Memory B cell (primary cell): Measurements from ENCODE around the gene IBA57.

ENCODE experiments used
- ATAC-seq: fragments of 150-1000 bp; cut with Tn5 transposase; 2 replicates; pipeline ENCODE4 v1.10.0; 2021; ENCODE audit warnings: low read depth, mild to moderate bottlenecking, moderate library complexity
- DNase-seq, 2 donors: peaks; one replicate each; pipeline ENCODE4 v3.0.0; 2022; ENCODE audit warnings: low spot score in 2 of 2
- H3K27ac Mint-ChIP-seq: one replicate; pipeline ENCODE4 v1.8.0; 2022; ENCODE audit warnings: mild to moderate bottlenecking, moderate library complexity, mixed read lengths
- H3K27me3 Mint-ChIP-seq: one replicate; pipeline ENCODE4 v1.8.0; 2022; ENCODE audit warnings: mixed read lengths
- H3K36me3 Mint-ChIP-seq: one replicate; pipeline ENCODE4 v1.8.0; 2022; ENCODE audit warnings: mild to moderate bottlenecking, mixed read lengths
- H3K4me1 Mint-ChIP-seq: one replicate; pipeline ENCODE4 v1.8.0; 2022; ENCODE audit warnings: mixed read lengths
- H3K4me3 Mint-ChIP-seq: one replicate; pipeline ENCODE4 v1.8.0; 2022; ENCODE audit warnings: mild to moderate bottlenecking, moderate library complexity, mixed read lengths
- H3K9me3 Mint-ChIP-seq: one replicate; pipeline ENCODE4 v1.8.0; 2022; ENCODE audit warnings: mixed read lengths

The IBA57 gene

GRCh38 chr1:228148935-228149405, 16.6 kb upstream of the IBA57 start:
- H3K36me3 Mint-ChIP-seq: peaks cover 3% of the 10 kb centered on the region
- no peak for ATAC-seq
- no peaks in the 10 kb centered on the region for H3K27me3 Mint-ChIP-seq
- H3K4me3 Mint-ChIP-seq: no peak overlapping the region
- no peak overlapping the region for H3K27ac Mint-ChIP-seq
- H3K9me3 Mint-ChIP-seq: no peaks in the 10 kb centered on the region
- peaks cover 6% of the 10 kb centered on the region for H3K4me1 Mint-ChIP-seq
- DNase-seq: no peak

DNA sequence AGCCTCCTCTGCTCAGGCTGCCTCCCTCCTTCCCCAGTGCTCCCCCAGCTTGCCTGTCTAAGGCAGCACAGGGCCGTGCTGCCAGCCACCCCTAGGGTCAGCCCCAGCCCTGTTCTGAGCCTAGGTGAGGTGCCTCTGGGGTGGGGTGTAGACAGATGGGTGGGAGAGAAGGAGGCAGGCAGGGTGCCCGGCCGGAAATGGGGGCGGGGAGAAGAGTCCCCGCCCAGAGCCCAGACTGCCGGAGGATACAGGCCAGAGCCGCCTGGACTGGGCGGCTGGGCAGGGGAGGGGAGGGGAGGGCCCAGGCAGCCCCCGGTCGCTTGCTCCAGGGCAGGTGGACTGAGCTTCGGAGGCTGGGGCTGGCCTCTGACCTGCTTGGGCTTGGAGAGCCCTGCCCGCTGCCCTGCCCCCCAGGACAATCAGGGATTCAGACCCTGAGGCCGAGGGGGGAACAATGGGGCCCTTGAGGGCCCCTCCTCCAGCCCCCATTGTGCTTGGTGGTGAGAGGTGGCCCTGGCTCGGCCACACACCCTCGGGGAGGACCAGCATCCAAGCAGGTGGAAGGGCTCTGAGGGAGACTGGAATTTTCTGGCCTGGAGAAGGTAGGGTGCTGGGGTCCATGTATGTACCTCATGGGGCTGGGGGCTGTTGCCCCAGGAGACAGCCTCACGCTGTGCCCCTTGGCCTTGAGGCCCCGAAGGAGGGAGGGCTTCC, 16.0 kb upstream of the IBA57 start, which contains the start of gene GJC2:
Gene GJC2, plus strand, starts transcription at position 525 of the 714 bp plus-strand sequence. CDS start 7,829 bp downstream, outside the sequence.
- peak; percentile 22 for ATAC-seq

GRCh38 chr1:228150120-228150460, 15.5 kb upstream of the IBA57 start:
- Mint-ChIP-seq H3K4me1 (peaks cover 4% of the 10 kb centered on the region), H3K27ac (no peak overlapping the region), H3K27me3 (no peaks in the 10 kb centered on the region), H3K9me3 (no peaks in the 10 kb centered on the region), H3K4me3 (no peak overlapping the region), H3K36me3 (peaks cover 2% of the 10 kb centered on the region)
- ATAC-seq (peak; percentile 14), DNase-seq (no peak)

More for the DNA sequence above, 16.0 kb upstream of the IBA57 start, which contains the start of gene GJC2:
- H3K9me3 Mint-ChIP-seq: no peaks in the 10 kb centered on the region
- no peaks in the 10 kb centered on the region for H3K27me3 Mint-ChIP-seq
- peaks cover 3% of the 10 kb centered on the region for H3K36me3 Mint-ChIP-seq
- H3K4me1 Mint-ChIP-seq: peaks cover 4% of the 10 kb centered on the region
- no peak within 1 kb of the TSS for H3K4me3 Mint-ChIP-seq
- DNase-seq: no peak
- H3K27ac Mint-ChIP-seq: no peak within 1 kb of the TSS

GRCh38 chr1:228150461-228151179, 15.0 kb upstream of the IBA57 start:
- DNase-seq (no peak), ATAC-seq (no peak)
- no peaks in the 10 kb centered on the region for H3K27me3 Mint-ChIP-seq
- no peaks in the 10 kb centered on the region for H3K9me3 Mint-ChIP-seq
- peaks cover 4% of the 10 kb centered on the region for H3K4me1 Mint-ChIP-seq
- H3K36me3 Mint-ChIP-seq: peaks cover 2% of the 10 kb centered on the region
- H3K4me3 Mint-ChIP-seq: no peak overlapping the region
- no peak overlapping the region for H3K27ac Mint-ChIP-seq

- peaks cover 4% of the 10 kb centered on the region for H3K4me1 Mint-ChIP-seq
- H3K27me3 Mint-ChIP-seq: peaks cover 2% of the 10 kb centered on the region
- ATAC-seq (no peak), DNase-seq (no peak)
- peaks cover 2% of the 10 kb centered on the region for H3K36me3 Mint-ChIP-seq
- no peaks in the 10 kb centered on the region for H3K9me3 Mint-ChIP-seq
- H3K4me3 Mint-ChIP-seq: no peak overlapping the region
- H3K27ac Mint-ChIP-seq: no peak overlapping the region
These were observed 14.3 kb upstream of the IBA57 start for GRCh38 chr1:228151180-228151925.

- no peak for DNase-seq
- Mint-ChIP-seq H3K36me3 (peaks cover 2% of the 10 kb centered on the region), H3K4me1 (peaks cover 4% of the 10 kb centered on the region), H3K27ac (peak overlapping the region; percentile 5), H3K4me3 (no peak overlapping the region), H3K9me3 (no peaks in the 10 kb centered on the region), H3K27me3 (peaks cover 3% of the 10 kb centered on the region)
- ATAC-seq: no peak
These were observed 13.3 kb upstream of the IBA57 start for GRCh38 chr1:228152097-228152917.

DNA sequence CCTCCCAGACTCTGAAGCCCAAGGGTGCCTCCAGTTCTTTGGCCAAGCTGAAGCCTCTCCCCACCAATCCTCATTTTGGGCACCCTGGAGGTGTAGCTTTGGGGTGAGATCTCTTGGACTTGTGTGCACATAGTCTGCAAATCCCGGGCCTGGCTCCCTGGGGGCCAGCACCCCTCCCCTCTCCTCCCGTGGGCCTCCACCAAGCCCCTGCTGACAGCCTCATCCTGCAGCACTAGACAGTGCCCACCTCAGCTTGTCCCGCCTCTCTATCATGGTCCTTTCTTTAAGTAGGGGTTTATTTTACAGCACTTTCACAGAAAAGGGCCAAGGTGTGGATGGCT, 12.7 kb upstream of the IBA57 start:
- DNase-seq (no peak), ATAC-seq (no peak)
- peaks cover 2% of the 10 kb centered on the region for H3K36me3 Mint-ChIP-seq
- peaks cover 3% of the 10 kb centered on the region for H3K27me3 Mint-ChIP-seq
- no peaks in the 10 kb centered on the region for H3K9me3 Mint-ChIP-seq
- H3K4me3 Mint-ChIP-seq: no peak overlapping the region
- H3K27ac Mint-ChIP-seq: peak overlapping the region; percentile 5
- peaks cover 4% of the 10 kb centered on the region for H3K4me1 Mint-ChIP-seq

DNA sequence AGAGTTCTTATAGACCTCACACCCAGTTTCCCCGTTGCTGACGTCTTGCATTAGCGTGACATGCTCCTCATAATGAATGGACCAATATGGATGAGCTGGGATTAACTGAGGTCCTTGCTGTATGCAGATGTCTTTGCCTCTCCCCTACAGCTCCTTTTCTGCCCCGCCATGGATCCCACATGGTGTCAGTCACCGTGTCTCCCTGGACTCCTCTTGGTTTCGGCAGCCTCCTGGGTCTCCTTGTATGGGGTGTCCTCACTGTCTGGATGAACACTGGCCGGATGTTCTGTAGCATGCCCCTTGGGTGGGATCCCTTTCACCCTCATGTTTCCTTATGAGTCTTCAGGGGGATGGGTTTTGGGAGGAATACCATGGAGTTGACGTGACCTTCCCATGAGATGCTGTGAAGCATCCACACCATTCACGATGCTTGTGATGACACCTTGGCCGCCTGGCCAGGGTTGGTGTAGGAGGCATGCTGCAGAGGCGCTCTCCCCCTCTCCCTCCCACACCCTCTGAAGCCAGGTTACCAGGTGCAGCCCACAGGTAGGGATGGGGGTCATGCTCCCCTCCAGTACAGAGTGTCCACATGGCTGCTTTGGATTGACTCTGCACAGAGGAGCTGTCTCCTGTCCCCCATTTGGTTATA, 11.5 kb upstream of the IBA57 start:
- Mint-ChIP-seq H3K4me3 (no peak overlapping the region), H3K27ac (no peak overlapping the region)
- ATAC-seq: no peak

GRCh38 chr1:228154670-228155571, 10.7 kb upstream of the IBA57 start:
- H3K27ac Mint-ChIP-seq: no peak overlapping the region
- H3K4me1 Mint-ChIP-seq: peaks cover 4% of the 10 kb centered on the region
- ATAC-seq: no peak
- no peaks in the 10 kb centered on the region for H3K9me3 Mint-ChIP-seq
- no peaks in the 10 kb centered on the region for H3K36me3 Mint-ChIP-seq
- no peak overlapping the region for H3K4me3 Mint-ChIP-seq
- H3K27me3 Mint-ChIP-seq: peaks cover 3% of the 10 kb centered on the region
- no peak for DNase-seq

More for the DNA sequence above, 11.5 kb upstream of the IBA57 start:
- Mint-ChIP-seq H3K4me1 (peaks cover 4% of the 10 kb centered on the region), H3K27me3 (peaks cover 3% of the 10 kb centered on the region), H3K36me3 (no peaks in the 10 kb centered on the region), H3K9me3 (no peaks in the 10 kb centered on the region)
- DNase-seq: no peak

DNA sequence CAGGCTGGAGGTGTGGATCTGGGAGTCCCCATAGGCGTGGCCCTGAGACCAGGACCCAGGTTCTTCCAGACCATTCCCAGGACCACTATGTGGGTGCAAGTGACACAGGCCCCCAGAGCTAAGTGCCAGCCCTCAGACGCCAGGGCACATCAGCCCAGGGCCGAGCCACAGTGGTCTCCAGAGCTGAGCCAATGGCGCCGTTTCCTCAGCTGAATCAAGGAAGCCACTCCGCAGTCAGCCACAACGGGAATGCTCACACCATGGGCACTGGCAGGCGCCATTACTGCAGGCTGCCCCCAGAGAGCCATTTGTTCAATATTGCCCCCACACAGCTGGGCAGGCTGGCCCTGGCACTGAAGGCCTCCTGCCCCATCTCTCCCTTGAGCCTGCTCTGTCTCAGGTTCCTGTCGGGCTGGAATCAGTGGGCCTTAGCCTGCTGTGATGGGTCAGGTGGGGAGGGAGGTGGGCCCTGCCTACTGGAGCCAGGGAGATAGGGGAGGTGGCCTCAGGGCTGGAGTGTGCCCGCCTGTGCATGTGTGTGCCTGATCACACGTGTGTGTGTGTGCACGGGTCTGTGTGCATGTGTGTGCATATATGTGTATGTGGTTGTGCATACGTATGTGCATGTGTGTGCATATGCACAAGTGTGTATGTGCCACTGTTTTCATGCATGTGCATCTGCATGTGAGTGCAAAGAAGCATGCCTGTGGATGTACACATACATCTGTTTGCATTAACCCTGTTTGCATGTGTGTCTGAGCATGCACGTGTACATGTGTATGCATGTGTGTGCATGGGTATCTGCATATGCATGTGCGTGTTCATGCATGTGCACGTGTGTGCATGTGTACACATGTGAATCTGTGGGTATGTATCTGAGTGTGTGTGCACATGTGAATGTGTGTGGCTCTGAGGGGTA, 9.7 kb upstream of the IBA57 start:
- ATAC-seq (no peak), DNase-seq (no peak)
- H3K4me1 Mint-ChIP-seq: peaks cover 4% of the 10 kb centered on the region
- no peaks in the 10 kb centered on the region for H3K36me3 Mint-ChIP-seq
- no peak overlapping the region for H3K27ac Mint-ChIP-seq
- H3K9me3 Mint-ChIP-seq: no peaks in the 10 kb centered on the region
- H3K4me3 Mint-ChIP-seq: no peak overlapping the region
- H3K27me3 Mint-ChIP-seq: peaks cover 3% of the 10 kb centered on the region

- no peaks in the 10 kb centered on the region for H3K4me1 Mint-ChIP-seq
- no peak overlapping the region for H3K4me3 Mint-ChIP-seq
- H3K9me3 Mint-ChIP-seq: no peaks in the 10 kb centered on the region
- H3K36me3 Mint-ChIP-seq: no peaks in the 10 kb centered on the region
- no peak for DNase-seq
- peaks cover 3% of the 10 kb centered on the region for H3K27me3 Mint-ChIP-seq
- no peak overlapping the region for H3K27ac Mint-ChIP-seq
- ATAC-seq: no peak
These were observed 9.1 kb upstream of the IBA57 start for GRCh38 chr1:228156515-228156881.
